Measurements from ENCODE around the gene TIPARP. TPM values are rescaled to one million over a fixed set of nuclear protein-coding genes. Genes with fewer than 3 reads are reported as not detected.

TIPARP gene
- polyA plus RNA-seq, 1 experiment, result 25.1 TPM

GRCh38 chr3:156635034-156635433 is 39.4 kb upstream of the TIPARP start:
- Histone ChIP-seq H3K27me3 (ENCODE audit: control insufficient read depth, insufficient read depth, low read length) (peaks cover 2% of the 10 kb centered on the region), H3K9me3 (ENCODE audit: control insufficient read depth, insufficient read depth, low read length) (no peaks in the 10 kb centered on the region), H3K4me3 (ENCODE audit: low read depth, low read length) (no peak overlapping the region), H3K27ac (ENCODE audit: low read depth, low read length) (no peak overlapping the region)
- TF ChIP-seq, protein P1, sequence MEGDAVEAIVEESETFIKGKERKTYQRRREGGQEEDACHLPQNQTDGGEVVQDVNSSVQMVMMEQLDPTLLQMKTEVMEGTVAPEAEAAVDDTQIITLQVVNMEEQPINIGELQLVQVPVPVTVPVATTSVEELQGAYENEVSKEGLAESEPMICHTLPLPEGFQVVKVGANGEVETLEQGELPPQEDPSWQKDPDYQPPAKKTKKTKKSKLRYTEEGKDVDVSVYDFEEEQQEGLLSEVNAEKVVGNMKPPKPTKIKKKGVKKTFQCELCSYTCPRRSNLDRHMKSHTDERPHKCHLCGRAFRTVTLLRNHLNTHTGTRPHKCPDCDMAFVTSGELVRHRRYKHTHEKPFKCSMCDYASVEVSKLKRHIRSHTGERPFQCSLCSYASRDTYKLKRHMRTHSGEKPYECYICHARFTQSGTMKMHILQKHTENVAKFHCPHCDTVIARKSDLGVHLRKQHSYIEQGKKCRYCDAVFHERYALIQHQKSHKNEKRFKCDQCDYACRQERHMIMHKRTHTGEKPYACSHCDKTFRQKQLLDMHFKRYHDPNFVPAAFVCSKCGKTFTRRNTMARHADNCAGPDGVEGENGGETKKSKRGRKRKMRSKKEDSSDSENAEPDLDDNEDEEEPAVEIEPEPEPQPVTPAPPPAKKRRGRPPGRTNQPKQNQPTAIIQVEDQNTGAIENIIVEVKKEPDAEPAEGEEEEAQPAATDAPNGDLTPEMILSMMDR (IDR thresholded peaks at IDR 0.05; ENCODE audit: low read depth, low read length), result no peak
- ChIA-PET CTCF (no interaction called here), POLR2A (no interaction called here)
- DNase-seq (ENCODE audit: low read depth, low spot score), result no peak

- TF ChIP-seq, protein P1 (IDR thresholded peaks at IDR 0.05; ENCODE audit: low read depth, low read length), result no peak
- Histone ChIP-seq H3K27ac (ENCODE audit: low read depth, low read length) (no peak overlapping the region), H3K9me3 (ENCODE audit: control insufficient read depth, insufficient read depth, low read length) (no peaks in the 10 kb centered on the region), H3K27me3 (ENCODE audit: control insufficient read depth, insufficient read depth, low read length) (peaks cover 2% of the 10 kb centered on the region), H3K4me3 (ENCODE audit: low read depth, low read length) (no peak overlapping the region)
- CTCF ChIA-PET, result no interaction called here
- DNase-seq (ENCODE audit: low read depth, low spot score), result no peak
- POLR2A ChIA-PET, result no interaction called here
These were observed 38.4 kb upstream of the TIPARP start for GRCh38 chr3:156635973-156636372.

GRCh38 chr3:156637480-156638022 is 36.8 kb upstream of the TIPARP start:
- TF ChIP-seq, protein P1 (IDR thresholded peaks at IDR 0.05; ENCODE audit: low read depth, low read length), result no peak
- Histone ChIP-seq H3K9me3 (ENCODE audit: control insufficient read depth, insufficient read depth, low read length) (no peaks in the 10 kb centered on the region), H3K27me3 (ENCODE audit: control insufficient read depth, insufficient read depth, low read length) (peaks cover 2% of the 10 kb centered on the region), H3K4me3 (ENCODE audit: low read depth, low read length) (no peak overlapping the region), H3K27ac (ENCODE audit: low read depth, low read length) (no peak overlapping the region)
- DNase-seq (ENCODE audit: low read depth, low spot score), result no peak
- CTCF ChIA-PET, result interaction anchor here (0.6 kb wide), 1 partner anchor 555 kb away, joined by 3 read pairs; no protein-coding TSS in a partner anchor
- POLR2A ChIA-PET, result interaction anchor here (0.6 kb wide), 1 partner anchor 11 kb away, joined by 3 read pairs; no protein-coding TSS in a partner anchor

DNA sequence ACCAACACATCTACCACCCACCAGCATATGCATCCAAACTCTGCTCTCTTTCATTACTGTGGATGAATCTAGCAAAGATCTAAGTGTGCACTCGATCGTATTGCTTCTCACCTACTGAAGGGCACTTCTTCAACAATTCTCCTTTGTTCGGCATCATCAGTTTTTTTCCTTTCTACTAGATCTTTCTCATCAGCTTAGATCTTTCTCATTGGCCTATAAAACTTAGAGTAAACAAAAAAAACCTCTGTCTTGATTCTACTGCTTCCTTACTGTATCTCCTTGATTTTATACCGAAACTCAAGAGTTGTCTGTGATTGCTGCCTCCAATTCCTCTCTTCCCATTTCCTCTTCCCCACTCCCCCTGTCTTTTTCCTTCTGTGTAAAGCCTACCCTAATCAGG is 36.1 kb upstream of the TIPARP start:
- H3K9me3 ChIP-seq (ENCODE audit: control insufficient read depth, insufficient read depth, low read length), result no peaks in the 10 kb centered on the region
- CTCF ChIA-PET, result interaction anchor here (0.6 kb wide), 1 partner anchor 556 kb away, joined by 3 read pairs; no protein-coding TSS in a partner anchor
- no peak overlapping the region for H3K27ac ChIP-seq (ENCODE audit: low read depth, low read length)
- TF ChIP-seq, protein P1 (IDR thresholded peaks at IDR 0.05; ENCODE audit: low read depth, low read length), result no peak
- DNase-seq (ENCODE audit: low read depth, low spot score), result no peak
- POLR2A ChIA-PET, result no interaction called here
- H3K27me3 ChIP-seq (ENCODE audit: control insufficient read depth, insufficient read depth, low read length), result peaks cover 2% of the 10 kb centered on the region
- H3K4me3 ChIP-seq (ENCODE audit: low read depth, low read length), result no peak overlapping the region

GRCh38 chr3:156639414-156640023 is 34.9 kb upstream of the TIPARP start:
- Histone ChIP-seq H3K27ac (ENCODE audit: low read depth, low read length) (no peak overlapping the region), H3K27me3 (ENCODE audit: control insufficient read depth, insufficient read depth, low read length) (peaks cover 2% of the 10 kb centered on the region), H3K9me3 (ENCODE audit: control insufficient read depth, insufficient read depth, low read length) (no peaks in the 10 kb centered on the region), H3K4me3 (ENCODE audit: low read depth, low read length) (no peak overlapping the region)
- no peak for DNase-seq (ENCODE audit: low read depth, low spot score)
- POLR2A ChIA-PET, result no interaction called here
- TF ChIP-seq, protein P1 (IDR thresholded peaks at IDR 0.05; ENCODE audit: low read depth, low read length), result no peak
- CTCF ChIA-PET, result no interaction called here
